ENCODE data around the gene RAB25.

The RAB25 gene

DNA sequence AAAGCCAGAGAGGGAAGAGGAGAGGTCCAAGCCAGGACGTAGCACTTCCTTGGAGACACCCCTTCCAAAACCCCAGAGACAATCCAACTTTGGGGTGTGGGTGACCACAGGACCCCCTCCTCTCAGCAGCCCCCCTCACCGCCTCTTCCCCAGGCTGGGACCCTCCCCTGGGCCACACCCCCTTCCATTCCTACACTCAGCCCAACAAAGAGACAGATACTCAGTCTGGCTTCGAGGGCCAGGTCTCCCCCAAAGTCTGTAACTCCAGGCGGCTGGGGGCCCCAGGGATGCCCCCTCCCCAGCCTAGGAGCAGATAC is 19.9 kb downstream of the RAB25 start:
- DNase-seq = no peak

- no peak for DNase-seq
Measured at GRCh38 chr1:156081180-156081916, 20.4 kb downstream of the RAB25 start.

DNA sequence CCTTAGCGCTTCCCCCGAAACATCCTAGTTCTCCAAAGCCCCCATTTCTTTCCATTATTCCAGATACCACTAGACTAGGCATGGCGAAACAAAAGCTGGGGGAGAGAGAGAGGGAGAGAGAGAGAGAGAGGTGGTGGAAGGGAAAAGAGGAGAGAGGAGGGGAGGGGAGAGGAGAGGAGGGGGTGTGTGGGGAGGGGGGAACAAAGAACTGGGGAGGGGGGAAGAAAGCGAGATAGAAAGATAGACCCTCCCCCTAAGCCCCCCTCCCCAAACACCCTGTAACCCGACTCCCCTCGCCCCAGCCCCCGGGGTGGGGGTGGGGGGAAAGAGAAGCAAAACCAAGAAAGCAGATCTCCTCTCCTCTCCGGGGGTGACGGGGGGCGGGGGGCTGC is 21.0 kb downstream of the RAB25 start:
- no peak for DNase-seq

DNA sequence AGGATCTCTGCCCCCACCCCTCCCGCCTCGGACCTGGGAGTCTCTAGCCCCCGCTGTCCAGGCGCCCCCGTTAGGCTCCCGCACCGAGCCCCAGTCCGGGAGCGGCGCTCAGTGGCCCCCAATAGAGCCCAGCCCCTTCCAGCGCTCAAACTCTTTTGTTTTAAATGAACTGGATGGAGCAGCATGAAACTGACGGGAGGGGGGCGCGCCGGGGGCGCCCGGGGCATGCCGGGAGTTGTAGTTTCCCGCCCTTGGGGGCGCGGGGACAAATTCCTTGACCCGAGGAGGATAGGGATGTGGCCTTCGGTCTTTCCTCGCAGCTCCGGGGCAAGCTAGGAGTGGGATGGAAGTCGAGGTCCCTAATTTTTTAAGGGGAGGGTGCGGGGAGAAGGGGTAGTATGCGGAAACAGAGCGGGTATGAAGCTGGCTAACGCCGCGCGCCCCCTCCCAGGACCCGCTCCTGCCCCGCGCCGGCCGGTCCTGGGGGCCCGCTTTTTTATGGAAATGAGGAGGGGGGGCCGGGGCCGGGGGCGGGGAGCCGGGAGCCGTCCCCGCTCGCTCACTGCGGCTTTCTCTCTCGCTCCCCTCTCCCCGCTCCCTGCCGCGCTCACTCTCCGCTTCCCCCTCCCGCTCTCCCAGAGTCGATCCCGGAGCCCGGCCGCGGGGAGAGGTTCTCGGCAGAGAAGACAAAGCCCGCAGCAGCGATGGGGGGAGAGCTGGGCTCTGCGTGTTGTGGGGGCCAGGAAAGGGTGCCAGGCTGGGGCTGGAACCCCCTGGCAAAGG is 21.5 kb downstream of the RAB25 start, which contains the start of gene MEX3A:
Gene MEX3A (minus strand): TSS at position 157 of the 783 bp plus-strand sequence. CDS start 467 bp downstream, outside the sequence.
- DNase-seq = peak; percentile 85

DNA sequence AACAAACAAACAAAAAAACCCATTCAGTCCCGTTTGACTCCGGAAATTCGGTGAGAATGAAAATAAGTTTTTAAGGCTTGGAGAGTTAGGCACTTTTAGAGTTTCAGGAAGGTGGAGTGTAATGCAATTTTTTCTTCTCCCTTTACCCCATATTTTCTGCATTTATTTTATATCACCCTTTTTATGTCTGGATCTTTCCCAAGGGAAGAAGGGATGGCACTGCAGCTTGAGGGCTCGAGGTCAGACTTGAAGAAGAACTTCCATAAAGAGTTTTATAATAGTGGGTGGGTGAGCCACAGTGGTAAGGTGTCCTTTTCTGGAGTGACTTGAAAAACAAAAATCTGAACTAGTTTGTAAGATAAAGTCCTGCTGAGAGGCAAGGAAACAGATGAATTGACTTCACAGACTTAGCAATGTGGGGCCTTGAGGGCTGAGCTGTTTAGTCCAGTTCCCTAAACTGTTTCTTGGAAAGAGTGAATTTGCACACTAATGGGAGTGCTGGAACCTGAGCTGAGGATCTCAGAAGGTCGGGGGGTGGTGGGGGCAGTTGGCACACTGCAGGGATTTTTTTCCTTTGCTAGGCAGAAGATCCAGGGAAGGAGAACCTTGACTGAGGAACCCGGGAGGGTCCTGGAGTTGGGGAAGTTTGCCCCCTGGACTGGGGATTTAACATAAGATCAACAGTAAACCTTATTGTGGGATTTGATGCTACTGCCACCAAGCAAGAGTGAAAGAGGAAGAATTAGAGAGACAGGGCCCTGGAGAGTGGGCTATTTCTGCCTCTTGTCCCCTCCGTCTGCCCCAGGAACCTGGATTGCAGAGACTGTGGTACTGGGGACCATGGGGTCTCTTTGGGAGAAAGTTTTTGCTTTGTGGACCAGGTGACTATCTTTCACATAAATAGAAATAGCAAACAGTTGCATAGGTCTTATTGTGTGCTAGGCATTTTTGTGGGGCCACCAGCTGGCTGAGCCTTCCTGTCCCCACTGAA is 23.1 kb downstream of the RAB25 start:
- DNase-seq = no peak

DNA sequence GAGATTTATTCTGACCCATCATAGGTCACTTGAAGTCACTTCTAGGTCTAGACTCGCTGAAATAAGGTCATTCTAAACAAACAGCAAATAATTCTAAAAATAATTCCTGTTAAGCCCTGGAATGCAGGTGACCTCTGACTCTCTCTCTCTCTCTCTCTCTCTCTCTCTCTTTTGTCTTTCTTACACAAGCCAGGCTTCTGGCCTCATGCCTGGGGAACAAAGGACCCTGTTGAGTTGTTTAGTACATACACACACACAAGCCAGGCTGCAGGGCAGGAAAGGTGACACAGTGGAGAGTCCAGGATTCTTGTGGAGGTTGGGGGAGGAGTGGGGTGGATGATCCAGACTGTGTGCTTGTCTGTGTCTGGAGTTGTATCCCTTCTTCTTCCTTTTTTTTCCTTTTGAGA is 25.3 kb downstream of the RAB25 start:
- DNase-seq = no peak

- no peak for DNase-seq
Measured at GRCh38 chr1:156089704-156090103, 28.7 kb downstream of the RAB25 start.

DNA sequence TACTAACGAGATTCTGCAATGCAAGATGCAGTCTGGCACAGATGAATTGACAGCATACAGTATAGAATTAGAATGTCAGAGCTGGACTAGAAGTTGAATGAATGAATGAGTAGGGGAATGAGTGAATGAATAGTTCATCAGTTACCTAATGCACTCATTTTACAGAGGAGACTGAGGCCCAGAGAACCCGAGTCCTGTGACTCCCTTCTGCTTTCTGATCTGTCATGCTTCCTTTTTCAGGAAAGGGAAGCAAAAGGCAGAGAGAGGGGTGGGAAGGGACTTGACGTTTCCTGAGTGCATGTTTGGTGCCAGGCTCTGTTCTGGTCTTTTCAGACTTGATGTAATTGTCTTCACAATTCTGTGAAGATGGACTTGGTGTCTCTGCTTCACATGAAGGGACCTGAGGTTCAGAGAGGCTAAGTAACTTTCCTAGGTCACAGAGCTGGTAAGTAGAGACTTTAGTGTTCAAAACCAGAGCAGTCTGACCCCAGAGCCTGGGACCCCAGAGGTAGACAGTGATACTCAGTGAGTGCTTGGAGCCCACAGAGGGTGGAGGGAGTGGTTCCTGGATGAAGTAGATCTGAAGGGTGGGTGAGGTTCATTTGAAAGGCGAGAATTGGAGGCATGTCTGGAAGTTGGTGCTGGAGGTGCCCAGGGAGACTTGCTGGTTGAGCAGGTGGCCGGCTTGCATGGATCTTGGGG is 29.3 kb downstream of the RAB25 start:
- no peak for DNase-seq

DNA sequence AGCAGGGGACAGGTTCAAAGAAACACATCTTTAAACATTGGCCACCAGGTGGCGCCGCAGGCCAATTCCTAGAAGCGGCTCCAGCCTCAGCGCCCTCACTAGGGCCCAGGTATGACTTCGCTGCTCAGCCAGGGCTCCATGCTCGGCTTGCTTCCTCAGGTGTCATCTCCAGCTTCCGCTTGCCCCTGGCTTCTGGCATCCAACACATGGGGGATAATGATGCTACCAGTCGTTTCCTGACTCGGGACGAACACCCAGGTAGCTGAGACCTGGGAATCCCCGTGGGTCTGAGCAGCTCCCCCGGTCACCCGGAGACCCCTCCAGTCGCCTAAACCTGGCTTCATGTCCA is 29.9 kb downstream of the RAB25 start:
- peak; percentile 97 for DNase-seq

DNA sequence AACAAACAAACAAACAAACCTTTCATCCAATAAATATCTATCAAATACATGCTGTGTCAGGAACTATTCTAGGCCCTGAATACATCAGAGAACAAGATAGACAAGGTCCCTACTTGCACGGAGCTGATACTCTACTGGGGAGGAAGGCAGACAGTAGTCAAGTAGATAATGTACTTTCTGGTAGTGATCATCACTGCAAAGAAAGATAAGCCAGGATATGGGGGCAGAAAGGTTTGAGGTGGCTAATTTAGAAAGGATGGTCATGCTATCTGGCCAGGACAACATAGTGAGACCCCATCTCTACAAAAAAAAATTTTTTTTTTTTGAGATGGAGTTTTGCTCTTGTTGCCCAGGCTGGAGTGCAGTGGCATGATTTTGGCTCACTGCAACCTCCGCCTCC is 30.6 kb downstream of the RAB25 start:
- DNase-seq = no peak

DNA sequence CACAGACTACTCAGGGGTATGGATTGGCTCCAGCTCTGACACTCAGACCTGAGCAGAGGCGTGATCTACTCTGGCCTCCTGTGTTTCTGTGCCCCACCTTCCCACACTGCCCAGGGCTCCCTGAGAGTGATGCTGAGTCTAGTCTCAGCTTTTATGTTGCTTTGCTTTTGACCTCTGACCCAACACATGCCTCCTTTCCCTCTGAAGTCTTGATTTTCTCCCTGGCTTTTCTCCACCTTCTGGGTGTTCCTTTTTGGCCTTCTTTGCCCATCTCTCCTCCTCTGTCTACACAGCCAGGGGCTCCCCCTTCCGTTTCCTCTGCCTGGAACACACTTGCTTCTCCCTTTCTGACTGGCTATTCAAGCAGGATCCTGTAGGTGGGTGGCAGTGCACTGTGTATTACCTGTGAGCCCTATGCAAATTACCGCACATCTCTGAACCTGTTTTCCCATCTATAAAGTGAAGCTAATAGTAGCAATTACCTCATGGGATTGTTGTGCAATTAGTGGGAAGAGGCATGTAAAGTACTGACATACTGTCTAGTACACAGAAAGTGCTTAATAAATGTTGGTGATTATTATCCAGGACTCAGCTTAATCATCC is 35.0 kb downstream of the RAB25 start:
- no peak for DNase-seq

GRCh38 chr1:156096640-156097391 is 35.9 kb downstream of the RAB25 start:
- DNase-seq = peak; percentile 93

GRCh38 chr1:156097499-156098178 is 36.7 kb downstream of the RAB25 start:
- no peak for DNase-seq

DNA sequence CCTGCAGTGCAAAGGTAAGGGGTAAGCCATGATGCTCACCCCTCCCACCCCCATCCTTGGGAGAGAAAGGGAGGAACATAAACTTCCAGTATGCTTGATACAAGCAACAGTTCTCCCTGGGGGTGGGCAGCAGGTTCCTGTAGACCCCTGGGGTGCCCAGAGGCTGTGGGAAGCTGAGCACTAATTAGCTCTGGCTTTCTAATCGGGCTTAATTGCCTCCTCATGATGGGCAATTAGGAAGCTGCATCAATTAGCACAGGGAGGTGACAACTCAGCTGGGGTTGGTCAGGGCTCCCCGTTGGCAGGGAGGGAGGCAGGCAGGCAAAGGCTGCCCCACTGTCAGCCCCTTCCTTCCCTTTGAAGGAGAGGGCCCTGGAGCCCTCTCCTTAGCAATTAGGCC is 37.8 kb downstream of the RAB25 start:
- DNase-seq = no peak

DNA sequence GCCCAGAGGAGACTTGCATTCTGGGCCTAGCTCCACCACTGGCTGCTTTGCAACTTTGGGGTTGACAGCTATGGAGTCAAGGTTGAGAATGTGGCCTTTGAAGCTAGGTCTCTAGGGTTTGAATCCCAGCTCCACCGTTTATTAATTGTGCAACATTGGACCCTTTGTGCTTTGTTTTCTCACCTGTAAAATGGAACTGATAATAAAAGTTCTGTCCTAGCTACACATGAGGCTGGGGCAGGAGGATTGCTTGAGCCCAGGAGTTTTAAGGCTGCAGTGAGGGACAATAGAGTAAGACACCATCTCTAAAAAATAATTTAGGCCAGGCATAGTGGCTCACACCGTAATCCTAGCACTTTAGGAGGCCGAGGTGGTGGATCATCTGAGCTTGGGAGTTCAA is 38.3 kb downstream of the RAB25 start:
- no peak for DNase-seq

GRCh38 chr1:156100205-156100995 is 39.4 kb downstream of the RAB25 start:
- no peak for DNase-seq

DNA sequence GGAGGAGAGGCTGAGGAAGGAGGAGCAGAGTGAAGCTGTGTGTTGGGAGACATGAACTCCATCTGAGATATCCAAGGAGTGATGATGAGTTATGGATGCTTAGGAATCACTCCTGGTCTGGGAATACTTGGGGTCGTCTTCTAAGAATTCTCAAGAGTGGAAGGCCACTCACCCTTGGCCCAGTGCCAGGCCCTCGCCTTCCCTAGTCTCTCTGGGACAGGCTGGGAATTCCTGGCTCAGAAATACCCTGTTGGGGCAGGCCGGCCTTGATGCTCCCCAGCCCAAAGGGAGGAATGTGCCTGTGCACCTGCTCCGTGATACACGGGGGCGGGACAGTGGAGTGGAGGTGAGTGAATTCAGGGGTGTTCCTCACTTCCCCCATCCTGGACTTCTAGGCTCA is 40.9 kb downstream of the RAB25 start:
- DNase-seq = no peak

- DNase-seq = peak; percentile 60
Measured at GRCh38 chr1:156102633-156103511, 41.9 kb downstream of the RAB25 start.

- DNase-seq = peak; percentile 68
Measured at GRCh38 chr1:156103521-156103947, 42.6 kb downstream of the RAB25 start.

All from activated CD8-positive, alpha-beta memory T cell treated with anti-CD3 and anti-CD28 coated beads, Interleukin-2, amount 50 U/mL, for 48 hours (primary cell).